ENCODE data around the gene GSTM3. TPM values are rescaled to one million over a fixed set of nuclear protein-coding genes. Genes with fewer than 3 reads are reported as not detected.

Gene GSTM3
- total and polyA plus RNA-seq, 9 of the 15 experiments (the other 6 are each of a cell fraction or from before 2014, with no cell fraction given): 3.9 to 24.5 (median 9.4) TPM

- TF ChIP-seq ZNF277 (CRISPR knock-in tag; IDR thresholded peaks at IDR 0.05; ENCODE audit: borderline replicate concordance): no peak
- no peak for TF ChIP-seq ZC3H11A (IDR thresholded peaks at IDR 0.05; ENCODE audit: low read depth, low read length)
- no peak for TF ChIP-seq HMG20B (CRISPR knock-in tag; IDR thresholded peaks at IDR 0.05)
- TF ChIP-seq TCF3 (CRISPR knock-in tag; IDR thresholded peaks at IDR 0.05): no peak
- TF ChIP-seq CREBBP (IDR thresholded peaks at IDR 0.05; ENCODE audit: low read depth, low read length): no peak
- TF ChIP-seq NFATC3 (IDR thresholded peaks at IDR 0.05): 0 out of 2 replicates have a peak, but pooled peaks have one; percentile 69
- peak; percentile 98 for TF ChIP-seq ZNF592 (IDR thresholded peaks at IDR 0.05)
- TF ChIP-seq PRDM10 (IDR thresholded peaks at IDR 0.05; ENCODE audit: partially characterized antibody): peak; percentile 52
- TF ChIP-seq DPF2 (IDR thresholded peaks at IDR 0.05): peak; percentile 95
- no peak for TF ChIP-seq TAF1 (IDR thresholded peaks at IDR 0.05; ENCODE audit: control insufficient read depth, extremely low read depth, insufficient read depth, low read length, severe bottlenecking)
- 0 out of 4 replicates have a peak, but pooled peaks of 1 of the 2 experiments have one; percentile 34 for TF ChIP-seq HDAC1 (IDR thresholded peaks at IDR 0.05)
- TF ChIP-seq SMAD2 (IDR thresholded peaks at IDR 0.05; ENCODE audit: low read depth, low read length): no peak
- peak; percentile 72 for TF ChIP-seq ZNF644 (tag; IDR thresholded peaks at IDR 0.05; ENCODE audit: low read depth)
- no peak for TF ChIP-seq STAT6 (CRISPR knock-in tag; IDR thresholded peaks at IDR 0.05)
- TF ChIP-seq TEAD4 (IDR thresholded peaks at IDR 0.05; ENCODE audit: low read length): 0 out of 2 replicates have a peak, but pooled peaks have one; percentile 30
- no peak for TF ChIP-seq TEAD4 (CRISPR knock-in tag; IDR thresholded peaks at IDR 0.05; ENCODE audit: borderline replicate concordance)
- no peak for TF ChIP-seq CBFA2T2 (conservative IDR thresholded peaks at IDR 0.05)
Observed at GRCh38 chr1:109719337-109719837, 21.5 kb downstream of the GSTM3 start (continued).
